GM19438 (cell line): ENCODE results near the gene GALNT3.

Experiments
- ATAC-seq: cut with Tn5 transposase; IDR thresholded peaks from one replicate; pipeline ENCODE4 v1.9.1; 2021; ENCODE audit warnings: low read depth; ENCODE audit not compliant: unreplicated experiment

GALNT3 gene

GRCh38 chr2:165796819-165797530, 2.9 kb upstream of the GALNT3 start:
- ATAC-seq = no peak

- ATAC-seq = no peak
Measured at GRCh38 chr2:165796129-165796528, 2.1 kb upstream of the GALNT3 start.

GRCh38 chr2:165795011-165795410, 964 bp upstream of the GALNT3 start:
- ATAC-seq = no peak

DNA sequence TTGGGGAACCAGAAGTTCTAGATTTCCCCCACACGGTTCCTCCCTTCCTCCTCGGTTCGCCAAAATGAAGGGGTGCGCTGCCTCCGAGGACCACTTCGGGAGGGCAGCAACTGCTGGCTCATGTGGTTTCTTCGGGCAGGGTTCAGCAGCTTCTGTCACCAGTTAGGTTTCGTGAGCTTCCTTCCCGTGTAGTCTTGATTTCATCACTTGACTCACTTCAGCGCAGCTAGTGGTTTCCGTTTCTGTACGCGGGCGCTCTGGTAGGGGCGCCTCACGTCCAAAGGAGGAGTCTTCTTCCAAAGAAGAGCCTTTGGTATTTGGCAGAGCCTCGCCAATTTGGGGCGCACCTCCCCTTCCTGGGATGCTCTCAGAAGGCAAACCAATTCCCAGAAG, 485 bp upstream of the GALNT3 start:
- peak; percentile 94 for ATAC-seq

DNA sequence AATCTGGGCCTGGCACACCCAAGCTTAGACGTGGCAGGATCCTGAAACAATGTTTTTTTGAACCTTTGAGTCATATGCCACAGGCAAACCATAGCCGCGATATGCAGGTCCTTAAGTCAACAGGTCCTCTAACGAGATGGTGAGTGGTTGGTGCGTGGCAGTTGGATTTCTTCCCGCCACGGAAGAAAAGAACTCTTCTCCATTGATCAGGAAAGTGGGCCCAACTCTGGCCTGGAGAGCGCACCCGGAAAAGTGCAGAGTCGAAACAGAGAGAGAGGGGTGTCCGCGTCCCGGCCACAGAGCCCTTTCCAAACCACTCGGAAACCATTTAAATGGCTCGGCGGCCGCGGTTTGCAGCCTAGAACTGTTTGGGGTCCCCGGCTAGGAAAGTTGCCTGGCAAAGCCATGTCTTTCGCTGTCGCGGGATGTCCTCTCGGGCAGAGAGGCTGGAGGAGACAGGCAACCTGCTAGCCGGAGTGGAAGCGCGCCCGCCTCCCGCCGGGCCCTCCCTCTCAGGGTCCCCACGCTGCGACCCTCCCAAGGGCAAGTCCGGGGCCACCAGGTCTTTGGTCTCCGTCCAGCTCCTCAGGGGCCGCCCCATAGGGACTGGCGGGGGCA, 777 bp downstream of the GALNT3 start:
- ATAC-seq = peak; percentile 5

DNA sequence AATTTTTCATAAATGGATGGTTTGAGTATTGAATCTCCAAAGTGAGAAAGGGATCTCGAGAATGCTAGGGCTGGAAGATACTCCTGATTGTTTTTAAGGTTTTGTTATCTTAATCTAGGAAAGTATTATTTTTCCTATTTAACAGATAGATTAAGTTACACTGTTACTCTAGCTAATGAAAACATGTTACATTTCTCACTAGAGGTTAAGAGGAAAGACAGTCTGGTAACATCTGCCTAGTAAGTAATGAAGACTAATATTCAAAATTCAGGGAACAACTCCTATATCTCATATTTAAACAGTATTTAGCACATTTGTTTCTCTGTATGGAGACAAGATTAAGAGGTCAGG, 2.0 kb downstream of the GALNT3 start:
- no peak for ATAC-seq

- no peak for ATAC-seq
Measured at GRCh38 chr2:165791421-165792103, 2.5 kb downstream of the GALNT3 start.

DNA sequence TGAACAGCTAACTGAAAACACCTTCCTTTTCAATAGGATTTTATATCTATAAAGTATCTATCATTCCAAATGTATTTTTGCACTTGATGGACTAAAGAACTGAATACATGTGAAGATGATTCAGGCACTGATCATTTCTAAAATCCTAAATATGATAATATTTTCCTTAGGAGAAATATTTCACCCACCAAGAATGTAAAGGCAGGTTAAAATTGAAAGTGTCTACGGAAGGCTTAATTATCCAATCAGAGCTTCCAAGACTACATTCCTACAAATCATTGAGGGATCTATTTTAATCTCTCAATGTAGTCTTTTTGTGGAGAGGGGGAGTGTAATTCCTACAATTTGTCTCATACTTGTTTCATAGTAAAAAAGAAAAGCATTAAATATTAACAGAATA, 3.6 kb downstream of the GALNT3 start:
- ATAC-seq = no peak

DNA sequence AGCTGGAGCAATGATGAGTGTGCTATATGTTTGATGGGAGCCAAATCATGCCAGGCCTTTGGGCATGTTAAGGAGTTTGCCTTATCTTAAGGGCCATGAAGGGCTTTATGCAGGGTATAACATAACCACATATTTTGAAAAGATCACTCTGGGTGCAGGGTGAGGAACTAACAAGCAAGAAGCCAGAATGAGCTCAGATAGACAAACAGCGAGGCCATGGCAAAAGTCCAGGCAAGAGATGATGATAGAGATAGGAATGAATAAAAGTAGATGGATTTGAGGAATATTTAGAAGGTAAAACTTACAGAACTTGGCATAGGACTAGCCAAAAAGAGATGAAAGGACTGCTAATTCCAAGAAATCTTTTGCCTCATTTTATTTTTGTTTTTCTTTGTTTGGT, 6.7 kb downstream of the GALNT3 start:
- ATAC-seq = no peak

GRCh38 chr2:165779706-165780105, 14.3 kb downstream of the GALNT3 start:
- ATAC-seq = no peak

- no peak for ATAC-seq
Measured at GRCh38 chr2:165778653-165779451, 15.2 kb downstream of the GALNT3 start.

DNA sequence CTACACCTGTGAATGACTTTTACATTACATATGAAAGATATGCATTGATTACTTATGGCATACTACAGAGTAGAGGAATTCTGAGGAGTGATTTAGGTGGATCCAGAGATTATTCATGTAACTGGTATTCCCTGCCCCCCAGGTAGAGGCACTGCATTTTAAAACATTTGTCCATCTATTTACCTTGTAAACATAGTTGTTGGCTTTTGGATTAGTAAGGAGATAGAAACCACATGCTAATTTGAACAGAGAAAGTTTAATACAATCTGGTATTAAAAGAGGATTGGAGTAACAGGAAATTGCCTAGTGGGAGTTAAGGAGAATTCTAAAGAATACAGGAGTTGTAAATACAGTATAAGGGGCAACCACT, 15.9 kb downstream of the GALNT3 start:
- no peak for ATAC-seq

GRCh38 chr2:165777522-165778186, 16.4 kb downstream of the GALNT3 start:
- ATAC-seq = no peak

GRCh38 chr2:165776796-165777195, 17.3 kb downstream of the GALNT3 start:
- no peak for ATAC-seq

- no peak for ATAC-seq
Measured at GRCh38 chr2:165776013-165776412, 18.0 kb downstream of the GALNT3 start.

GRCh38 chr2:165773684-165774083, 20.4 kb downstream of the GALNT3 start:
- no peak for ATAC-seq

DNA sequence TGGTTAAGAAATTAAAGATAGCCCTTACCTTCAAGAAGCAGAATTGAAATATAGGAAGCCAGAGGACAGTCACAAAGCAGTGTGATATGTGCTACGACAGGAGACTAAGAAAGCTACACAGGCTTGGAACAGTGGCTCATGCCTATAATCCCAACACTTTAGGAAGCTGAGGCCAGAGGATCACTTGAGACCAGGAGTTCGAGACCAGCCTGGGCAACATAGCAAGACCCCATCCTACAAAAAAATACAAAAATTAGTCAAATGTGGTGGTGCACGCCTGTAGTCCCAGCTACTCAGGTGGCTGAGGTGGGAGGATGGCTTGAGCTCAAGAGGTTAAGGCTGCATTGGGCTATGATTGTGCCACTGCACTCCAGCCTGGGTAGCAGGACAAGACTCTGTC, 21.9 kb downstream of the GALNT3 start:
- ATAC-seq = no peak

DNA sequence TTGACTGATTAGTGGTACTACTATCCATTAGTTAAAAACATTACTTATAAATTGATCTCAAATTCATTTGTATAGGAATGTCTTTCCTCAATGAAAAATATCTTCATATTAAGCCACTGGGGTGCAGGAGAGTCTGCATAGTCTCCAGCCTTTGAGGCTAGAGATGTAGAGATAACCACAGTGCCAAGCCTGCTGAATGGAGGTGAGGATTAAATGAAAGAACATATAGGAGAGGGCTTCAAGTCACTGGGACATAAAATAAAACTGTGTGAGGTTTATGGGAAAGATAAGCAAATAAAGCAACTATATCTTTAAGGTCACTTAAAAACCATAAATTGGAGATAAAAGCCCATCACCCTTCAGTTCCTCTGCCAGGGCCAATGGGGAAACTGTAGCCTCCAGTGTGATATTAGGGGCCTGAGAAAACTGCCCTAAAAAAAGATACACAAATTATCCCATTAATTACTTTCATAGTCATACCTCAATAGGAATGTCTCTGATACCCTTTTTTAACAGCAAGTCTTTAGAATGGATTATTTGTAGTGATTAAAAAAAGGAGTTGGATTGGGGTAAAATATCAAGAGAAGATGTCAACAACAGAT, 27.6 kb downstream of the GALNT3 start:
- ATAC-seq = no peak

- no peak for ATAC-seq
Measured at GRCh38 chr2:165762723-165763122, 31.3 kb downstream of the GALNT3 start.

- ATAC-seq = no peak
Measured at GRCh38 chr2:165757906-165758675, 36.0 kb downstream of the GALNT3 start.
